ENCODE results near the gene PTPN20. TPM values are rescaled to one million over a fixed set of nuclear protein-coding genes. Genes with fewer than 3 reads are reported as not detected.

Gene PTPN20
- total and polyA plus RNA-seq, 2 of the 8 experiments (the other 6 are each of a cell fraction or from before 2014, with no cell fraction given), result not detected

GRCh38 chr10:46992803-46993561, 81.8 kb downstream of the PTPN20 start (continued):
- TF ChIP-seq CTCF (IDR thresholded peaks at IDR 0.05; ENCODE audit: control extremely low read depth in 1 of 3, insufficient read depth in 1 of 3, low read depth in 1 of 3, low read length in 3 of 3) (peak in 2 of 3 experiments; percentile 43 to 60; a peak in 2 of 4 replicates), CTBP2 (IDR thresholded peaks at IDR 0.05; ENCODE audit: borderline replicate concordance, insufficient read depth, insufficient read length, low read length) (peak; percentile 52)
